22Rv1 (cell line): ENCODE data around the gene GSTM1.
"Not testable (repeated sequence)": the region's sequence is repeated elsewhere in the genome, so short reads cannot be mapped to it uniquely, and the experiment has no call there.

Source experiments
- CTCF ChIP-seq: fragments of 450-650 bp; IDR thresholded peaks from 2 replicates; pipeline ENCODE4 v1.5.1; 2017; ENCODE audit warnings: mild to moderate bottlenecking
- ZFX ChIP-seq: fragments of 450-650 bp; IDR thresholded peaks from 2 replicates; pipeline ENCODE4 v1.6.1; 2017; ENCODE audit warnings: antibody characterized with exemption, borderline replicate concordance

GRCh38 chr1:109676683-109677381, 10.8 kb upstream of the GSTM1 start:
- not testable (repeated sequence) for TF ChIP-seq CTCF, ZFX
